ENCODE results near the gene CHD2. TPM values are rescaled to one million over a fixed set of nuclear protein-coding genes. Genes with fewer than 3 reads are reported as not detected.

CHD2 gene
- total RNA-seq, 1 donor from 2014 or later: 93.4 TPM

DNA sequence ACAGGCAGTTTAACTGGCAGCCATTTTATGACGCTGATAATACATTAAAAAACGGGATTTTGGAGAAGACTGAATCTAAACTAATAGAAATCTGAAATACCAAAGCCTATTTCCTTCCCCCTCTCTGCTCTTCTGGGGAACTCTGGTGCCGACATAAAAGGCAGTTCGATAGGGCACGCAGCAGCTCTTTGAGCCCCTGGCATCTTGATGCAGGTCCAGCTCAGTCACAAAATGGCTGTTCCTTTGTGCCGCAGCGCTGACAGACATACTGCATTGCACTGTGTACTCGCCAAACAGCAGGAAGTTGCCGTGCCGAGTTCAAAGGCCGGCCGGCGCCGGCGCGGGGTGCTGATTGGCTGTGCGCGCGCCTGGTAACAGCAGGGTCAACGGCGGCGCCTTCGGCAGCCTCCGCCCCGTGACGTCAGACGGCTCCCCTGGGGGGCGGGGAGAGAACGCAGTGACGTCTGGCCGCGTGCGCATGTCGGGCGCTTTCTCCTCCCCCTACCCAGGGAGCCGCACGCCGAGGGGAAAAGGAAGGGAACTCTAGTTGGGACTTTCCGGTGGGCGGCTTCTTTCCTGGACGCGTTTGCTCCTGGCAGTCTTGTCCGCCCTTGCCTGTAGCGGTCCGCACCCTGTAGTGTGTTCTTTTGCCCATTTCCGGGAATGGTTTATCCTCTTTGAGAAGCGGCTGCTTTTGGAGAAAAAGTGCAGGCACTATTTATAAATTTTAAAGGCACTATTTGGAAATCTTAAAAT, 4.0 kb downstream of the CHD2 start:
- H3K9me3 Mint-ChIP-seq: peaks cover 4% of the 10 kb centered on the region
- H3K27ac Mint-ChIP-seq (ENCODE audit: unreplicated experiment): peak overlapping the region; percentile 100
- H3K4me1 Mint-ChIP-seq: peaks cover 70% of the 10 kb centered on the region
- DNase-seq (ENCODE audit: low read depth, low spot score): peak; percentile 99
- TF ChIP-seq, protein P1, sequence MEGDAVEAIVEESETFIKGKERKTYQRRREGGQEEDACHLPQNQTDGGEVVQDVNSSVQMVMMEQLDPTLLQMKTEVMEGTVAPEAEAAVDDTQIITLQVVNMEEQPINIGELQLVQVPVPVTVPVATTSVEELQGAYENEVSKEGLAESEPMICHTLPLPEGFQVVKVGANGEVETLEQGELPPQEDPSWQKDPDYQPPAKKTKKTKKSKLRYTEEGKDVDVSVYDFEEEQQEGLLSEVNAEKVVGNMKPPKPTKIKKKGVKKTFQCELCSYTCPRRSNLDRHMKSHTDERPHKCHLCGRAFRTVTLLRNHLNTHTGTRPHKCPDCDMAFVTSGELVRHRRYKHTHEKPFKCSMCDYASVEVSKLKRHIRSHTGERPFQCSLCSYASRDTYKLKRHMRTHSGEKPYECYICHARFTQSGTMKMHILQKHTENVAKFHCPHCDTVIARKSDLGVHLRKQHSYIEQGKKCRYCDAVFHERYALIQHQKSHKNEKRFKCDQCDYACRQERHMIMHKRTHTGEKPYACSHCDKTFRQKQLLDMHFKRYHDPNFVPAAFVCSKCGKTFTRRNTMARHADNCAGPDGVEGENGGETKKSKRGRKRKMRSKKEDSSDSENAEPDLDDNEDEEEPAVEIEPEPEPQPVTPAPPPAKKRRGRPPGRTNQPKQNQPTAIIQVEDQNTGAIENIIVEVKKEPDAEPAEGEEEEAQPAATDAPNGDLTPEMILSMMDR (conservative IDR thresholded peaks at IDR 0.05): no peak
- H3K27me3 Mint-ChIP-seq (ENCODE audit: low read depth): peaks cover 18% of the 10 kb centered on the region
- H3K36me3 Mint-ChIP-seq (ENCODE audit: low read depth): peaks cover 21% of the 10 kb centered on the region
- H3K4me3 Mint-ChIP-seq: peak overlapping the region; percentile 95

DNA sequence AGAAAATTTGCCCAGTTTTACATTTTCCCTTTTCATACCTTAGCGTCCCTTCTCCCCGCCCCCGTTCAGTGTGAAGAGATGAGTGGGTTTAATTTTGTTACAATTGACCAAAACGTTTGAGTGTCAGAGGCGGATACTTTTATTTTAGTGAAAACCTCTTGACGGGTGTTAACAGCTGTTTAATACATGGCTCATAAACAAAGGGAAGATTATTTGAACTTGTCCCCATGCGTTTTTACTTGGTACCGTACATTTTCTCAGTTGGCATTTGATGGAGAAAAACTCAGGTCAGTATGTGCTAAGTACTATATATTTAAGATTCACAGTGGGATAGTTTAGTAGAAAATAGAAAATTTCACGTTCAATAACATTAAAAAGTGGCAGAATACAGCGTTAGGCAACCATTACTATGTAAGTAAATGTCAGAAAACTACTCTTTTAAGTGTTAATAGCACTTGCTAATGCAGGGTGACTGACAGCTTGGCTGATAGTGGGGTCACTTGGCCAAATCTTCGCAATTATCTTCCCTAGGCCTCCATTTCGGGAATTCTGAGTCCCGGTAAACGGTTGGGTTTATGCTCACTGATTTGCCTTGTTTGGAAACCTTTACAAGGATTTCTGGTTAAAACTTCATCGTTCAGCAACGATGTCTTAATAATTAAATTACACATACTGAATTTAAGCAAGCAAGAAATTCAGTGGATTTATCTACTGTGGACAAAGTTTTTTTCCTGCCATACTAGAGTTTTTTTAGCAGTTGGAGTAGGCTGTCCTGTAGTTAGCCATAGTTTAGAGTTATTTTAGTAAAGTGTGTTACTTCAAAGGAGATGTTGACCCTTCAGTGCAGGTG, 4.8 kb downstream of the CHD2 start:
- Mint-ChIP-seq H3K27ac (ENCODE audit: unreplicated experiment) (peak overlapping the region; percentile 98), H3K4me1 (peaks cover 72% of the 10 kb centered on the region), H3K27me3 (ENCODE audit: low read depth) (peaks cover 18% of the 10 kb centered on the region), H3K4me3 (peak overlapping the region; percentile 95), H3K9me3 (no peaks in the 10 kb centered on the region), H3K36me3 (ENCODE audit: low read depth) (peaks cover 17% of the 10 kb centered on the region)
- TF ChIP-seq, protein P1 (conservative IDR thresholded peaks at IDR 0.05): no peak
- no peak for DNase-seq (ENCODE audit: low read depth, low spot score)

DNA sequence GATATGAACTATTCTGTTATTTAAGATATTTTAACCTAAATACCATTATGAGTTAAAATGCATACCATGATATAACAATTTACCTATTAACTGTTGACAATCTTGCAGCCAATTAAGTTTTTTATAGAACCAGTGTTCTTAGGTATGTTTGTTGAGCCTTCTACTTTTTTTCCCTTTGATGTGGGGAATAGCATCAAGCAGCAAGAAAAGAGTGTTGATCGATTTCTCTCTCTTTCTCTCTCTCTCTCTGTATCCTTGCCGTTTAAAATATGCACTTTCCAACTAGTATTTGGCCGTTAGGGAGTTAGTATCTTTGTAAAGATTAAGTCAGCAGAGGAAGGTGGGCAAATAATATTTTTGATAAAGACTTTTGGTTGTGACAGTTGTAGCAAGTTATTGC, 5.9 kb downstream of the CHD2 start:
- H3K36me3 Mint-ChIP-seq (ENCODE audit: low read depth): peaks cover 13% of the 10 kb centered on the region
- no peak for DNase-seq (ENCODE audit: low read depth, low spot score)
- no peaks in the 10 kb centered on the region for H3K9me3 Mint-ChIP-seq
- peak overlapping the region; percentile 9 for H3K27ac Mint-ChIP-seq (ENCODE audit: unreplicated experiment)
- peaks cover 13% of the 10 kb centered on the region for H3K27me3 Mint-ChIP-seq (ENCODE audit: low read depth)
- TF ChIP-seq, protein P1 (conservative IDR thresholded peaks at IDR 0.05): no peak
- H3K4me3 Mint-ChIP-seq: peak overlapping the region; percentile 95
- peaks cover 76% of the 10 kb centered on the region for H3K4me1 Mint-ChIP-seq

DNA sequence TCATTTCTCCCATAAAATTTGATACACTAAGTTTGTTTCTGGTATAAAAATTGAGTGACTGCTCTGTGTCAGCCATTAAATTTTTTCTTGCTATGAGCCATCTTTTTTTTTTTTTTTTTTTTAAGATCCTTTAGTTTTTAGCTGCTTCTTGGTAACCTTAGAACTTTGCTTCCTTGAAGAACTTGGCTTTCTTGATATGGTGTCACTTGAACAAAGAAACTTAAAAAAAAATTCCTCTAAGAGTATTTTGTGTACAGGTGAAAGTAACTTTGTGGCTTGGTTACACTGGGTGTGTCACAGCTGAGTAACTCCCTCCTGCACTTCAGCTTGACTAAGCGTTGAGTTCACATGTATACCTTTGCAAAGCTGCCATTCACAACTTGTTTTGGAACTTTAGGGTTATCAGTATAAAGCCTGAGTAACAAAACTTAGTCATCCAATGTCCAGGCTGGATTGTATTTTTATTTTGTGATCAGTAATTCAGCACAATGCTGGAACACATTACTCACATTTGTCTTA, 6.5 kb downstream of the CHD2 start:
- H3K36me3 Mint-ChIP-seq (ENCODE audit: low read depth): peaks cover 16% of the 10 kb centered on the region
- H3K27me3 Mint-ChIP-seq (ENCODE audit: low read depth): peaks cover 13% of the 10 kb centered on the region
- no peaks in the 10 kb centered on the region for H3K9me3 Mint-ChIP-seq
- peaks cover 82% of the 10 kb centered on the region for H3K4me1 Mint-ChIP-seq
- H3K27ac Mint-ChIP-seq (ENCODE audit: unreplicated experiment): no peak overlapping the region
- DNase-seq (ENCODE audit: low read depth, low spot score): no peak
- TF ChIP-seq, protein P1 (conservative IDR thresholded peaks at IDR 0.05): no peak
- H3K4me3 Mint-ChIP-seq: peak overlapping the region; percentile 95

DNA sequence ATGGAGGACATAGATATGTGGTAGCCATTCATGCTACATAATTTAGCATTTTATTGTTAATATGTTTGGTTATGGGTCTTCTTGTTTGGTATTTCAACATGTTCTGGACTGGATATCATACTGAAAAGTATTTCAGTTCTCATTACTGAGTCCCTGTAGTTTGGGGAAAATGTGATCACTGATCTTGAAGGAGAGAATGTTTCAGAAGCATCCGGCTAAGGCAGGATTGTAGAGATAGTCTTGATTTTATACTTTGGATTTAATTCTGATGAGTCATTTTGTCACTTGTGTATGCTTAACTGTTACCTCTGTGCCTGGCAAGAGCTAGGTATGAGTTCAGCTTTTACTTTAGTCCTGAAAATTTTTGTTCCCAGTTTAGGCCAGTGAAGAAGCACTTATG, 7.1 kb downstream of the CHD2 start:
- Mint-ChIP-seq H3K9me3 (no peaks in the 10 kb centered on the region), H3K27ac (ENCODE audit: unreplicated experiment) (peak overlapping the region; percentile 51), H3K4me1 (peaks cover 88% of the 10 kb centered on the region), H3K27me3 (ENCODE audit: low read depth) (peaks cover 13% of the 10 kb centered on the region), H3K4me3 (peak overlapping the region; percentile 95), H3K36me3 (ENCODE audit: low read depth) (peaks cover 16% of the 10 kb centered on the region)
- DNase-seq (ENCODE audit: low read depth, low spot score): no peak
- TF ChIP-seq, protein P1 (conservative IDR thresholded peaks at IDR 0.05): no peak

Measured in neural crest cell (in vitro differentiated cells).